HEK293 (cell line): ENCODE measurements around the gene ZNF853.

Experiments
- CTCF ChIA-PET: fragments of 350-600 bp; formaldehyde crosslinking; extraction: SDS; loops from one replicate; lab custom pipeline; 2021; ENCODE audit warnings: antibody characterized with exemption; lab: Yijun Ruan, JAX
- POLR2A ChIA-PET: fragments of 300-600 bp; formaldehyde crosslinking; extraction: SDS; loops from one replicate; lab custom pipeline; 2020; ENCODE audit warnings: antibody characterized with exemption, inconsistent platforms; lab: Yijun Ruan, JAX
- H3K27ac ChIP-seq: fragments of 200-500 bp; sonication (Bioruptor generic); 2 replicates; pipeline ENCODE4 v1.5.1; 2014; ENCODE audit warnings: low read depth, low read length, control low read depth, inconsistent platforms; ENCODE audit errors: extremely low read depth
- H3K36me3 ChIP-seq, 2 experiments: fragments of 200-500 bp in 1 of 2; sonication (Bioruptor generic) in 1 of 2; 1 replicate in 1 of 2; 2 replicates in 1 of 2; pipeline ENCODE4 v1.5.1; 2014 to 2017; ENCODE audit warnings: inconsistent platforms in 2 of 2, low read length in 2 of 2; ENCODE audit not compliant: control insufficient read depth in 2 of 2, insufficient read depth in 1 of 2
- H3K4me1 ChIP-seq: fragments of 200-500 bp; sonication (Bioruptor generic); 2 replicates; pipeline ENCODE4 v1.5.1; 2014; ENCODE audit warnings: mild to moderate bottlenecking, low read length, inconsistent platforms; ENCODE audit not compliant: control insufficient read depth, insufficient read depth
- H3K4me3 ChIP-seq: 2 replicates; pipeline ENCODE4 v1.5.1; 2011; ENCODE audit warnings: low read depth, mild to moderate bottlenecking, control low read depth, low read length, moderate library complexity
- H3K9me3 ChIP-seq: fragments of 200-500 bp; sonication (Bioruptor generic); 2 replicates; pipeline ENCODE4 v1.5.1; 2014; ENCODE audit warnings: low read depth, low read length, inconsistent platforms; ENCODE audit not compliant: control insufficient read depth, insufficient read depth
- EGR2 ChIP-seq: fragments of 450-650 bp; formaldehyde crosslinking; IDR thresholded peaks from 2 replicates; pipeline ENCODE4 v1.5.1; 2016; ENCODE audit warnings: low read depth, missing biosample characterization, missing genetic modification characterization
- ELK4 ChIP-seq: IDR thresholded peaks from 2 replicates; pipeline ENCODE4 v1.6.1; 2011; ENCODE audit warnings: mild to moderate bottlenecking, low read depth, low read length, borderline replicate concordance
- FEZF1 ChIP-seq: fragments of 450-650 bp; formaldehyde crosslinking; IDR thresholded peaks from 2 replicates; pipeline ENCODE4 v1.5.1; 2016; ENCODE audit warnings: missing biosample characterization, missing genetic modification characterization
- HOXD13 ChIP-seq: sonication (generic); formaldehyde crosslinking; IDR thresholded peaks from 2 replicates; pipeline ENCODE4 v1.8.0; 2022; ENCODE audit warnings: missing genetic modification reagents, borderline replicate concordance
- OVOL3 ChIP-seq: fragments of 450-650 bp; formaldehyde crosslinking; IDR thresholded peaks from 2 replicates; pipeline ENCODE4 v1.5.1; 2016; ENCODE audit warnings: missing biosample characterization, missing genetic modification characterization
- PATZ1 ChIP-seq: fragments of 450-650 bp; formaldehyde crosslinking; IDR thresholded peaks from 2 replicates; pipeline ENCODE4 v1.5.1; 2016; ENCODE audit warnings: missing biosample characterization, missing genetic modification characterization
- REST ChIP-seq: fragments of 450-650 bp; formaldehyde crosslinking; IDR thresholded peaks from 2 replicates; pipeline ENCODE4 v1.5.1; 2016; ENCODE audit warnings: missing biosample characterization, missing genetic modification characterization
- SP2 ChIP-seq: fragments of 450-650 bp; formaldehyde crosslinking; IDR thresholded peaks from 2 replicates; pipeline ENCODE4 v1.5.1; 2016; ENCODE audit warnings: missing biosample characterization, missing genetic modification characterization
- SP3 ChIP-seq: fragments of 450-650 bp; formaldehyde crosslinking; IDR thresholded peaks from 2 replicates; pipeline ENCODE4 v1.5.1; 2016; ENCODE audit warnings: missing biosample characterization, missing genetic modification characterization
- ZBTB17 ChIP-seq: fragments of 450-650 bp; formaldehyde crosslinking; IDR thresholded peaks from 2 replicates; pipeline ENCODE4 v1.5.1; 2016; ENCODE audit warnings: missing biosample characterization, missing genetic modification characterization
- ZBTB48 ChIP-seq: fragments of 450-650 bp; formaldehyde crosslinking; IDR thresholded peaks from 2 replicates; pipeline ENCODE4 v1.5.1; 2016; ENCODE audit warnings: missing biosample characterization, missing genetic modification characterization
- ZFHX2 ChIP-seq: fragments of 450-650 bp; formaldehyde crosslinking; conservative IDR thresholded peaks from 2 replicates; pipeline ENCODE4 v1.5.1; 2016; ENCODE audit warnings: missing biosample characterization, missing genetic modification characterization
- ZNF157 ChIP-seq: fragments of 450-650 bp; formaldehyde crosslinking; IDR thresholded peaks from 2 replicates; pipeline ENCODE4 v1.5.1; 2016; ENCODE audit warnings: missing biosample characterization, missing genetic modification characterization
- ZNF16 ChIP-seq: fragments of 450-650 bp; formaldehyde crosslinking; IDR thresholded peaks from 2 replicates; pipeline ENCODE4 v1.5.1; 2016; ENCODE audit warnings: low read depth, missing biosample characterization, missing genetic modification characterization
- ZNF169 ChIP-seq: fragments of 450-650 bp; formaldehyde crosslinking; IDR thresholded peaks from 2 replicates; pipeline ENCODE4 v1.5.1; 2016; ENCODE audit warnings: missing biosample characterization, missing genetic modification characterization
- ZNF239 ChIP-seq: fragments of 450-650 bp; formaldehyde crosslinking; IDR thresholded peaks from 2 replicates; pipeline ENCODE4 v1.5.1; 2016; ENCODE audit warnings: missing biosample characterization, missing genetic modification characterization
- ZNF341 ChIP-seq: fragments of 450-650 bp; formaldehyde crosslinking; IDR thresholded peaks from 2 replicates; pipeline ENCODE4; 2016; ENCODE audit warnings: low read depth, missing biosample characterization, missing genetic modification characterization
- ZNF350 ChIP-seq: fragments of 450-650 bp; formaldehyde crosslinking; IDR thresholded peaks from 2 replicates; pipeline ENCODE4 v1.5.0; 2017; ENCODE audit warnings: missing biosample characterization, mild to moderate bottlenecking, missing genetic modification characterization
- ZNF518A ChIP-seq: fragments of 450-650 bp; formaldehyde crosslinking; conservative IDR thresholded peaks from 2 replicates; pipeline ENCODE4 v1.5.1; 2016; ENCODE audit warnings: low read depth, missing biosample characterization, missing genetic modification characterization
- ZNF530 ChIP-seq: fragments of 450-650 bp; formaldehyde crosslinking; IDR thresholded peaks from 2 replicates; pipeline ENCODE4 v1.5.1; 2016; ENCODE audit warnings: low read depth, missing biosample characterization, missing genetic modification characterization
- ZNF555 ChIP-seq: fragments of 450-650 bp; formaldehyde crosslinking; conservative IDR thresholded peaks from 2 replicates; pipeline ENCODE4 v1.5.1; 2017; ENCODE audit warnings: missing biosample characterization, mild to moderate bottlenecking, missing genetic modification characterization, inconsistent platforms
- ZNF701 ChIP-seq: fragments of 450-650 bp; formaldehyde crosslinking; IDR thresholded peaks from 2 replicates; pipeline ENCODE4 v1.5.1; 2016; ENCODE audit warnings: missing biosample characterization, missing genetic modification characterization
- ZNF785 ChIP-seq: fragments of 450-650 bp; formaldehyde crosslinking; IDR thresholded peaks from 2 replicates; pipeline ENCODE4 v1.5.1; 2016; ENCODE audit warnings: missing biosample characterization, missing genetic modification characterization

The ZNF853 gene

GRCh38 chr7:6639627-6640026, 24.2 kb downstream of the ZNF853 start:
- ChIA-PET CTCF (no interaction called here), POLR2A (no interaction called here)
- Histone ChIP-seq H3K4me3 (no peak overlapping the region), H3K4me1 (no peaks in the 10 kb centered on the region), H3K9me3 (no peaks in the 10 kb centered on the region), H3K36me3 (peaks cover 0 to 57% of the 10 kb centered on the region in 2 experiments; a peak in 2 of 3 replicates), H3K27ac (no peak overlapping the region)
- TF ChIP-seq ZBTB17 (tag by site-specific recombination) (no peak), ZNF169 (tag by site-specific recombination) (no peak), ZBTB48 (tag by site-specific recombination) (no peak), ELK4 (no peak), ZNF341 (no peak)

GRCh38 chr7:6640246-6640721, 24.9 kb downstream of the ZNF853 start:
- H3K9me3 ChIP-seq = no peaks in the 10 kb centered on the region
- ChIA-PET CTCF (no interaction called here), POLR2A (no interaction called here)
- H3K4me1 ChIP-seq = no peaks in the 10 kb centered on the region
- H3K27ac ChIP-seq = no peak overlapping the region
- H3K36me3 ChIP-seq = peaks cover 0 to 63% of the 10 kb centered on the region in 2 experiments; a peak in 2 of 3 replicates
- no peak for TF ChIP-seq OVOL3 (tag by site-specific recombination)
- TF ChIP-seq ZNF350 (tag by site-specific recombination) = no peak
- TF ChIP-seq ZFHX2 (tag by site-specific recombination) = peak; percentile 64
- peak; percentile 69 for TF ChIP-seq EGR2 (tag by site-specific recombination)
- TF ChIP-seq REST = no peak
- no peak for TF ChIP-seq FEZF1 (tag by site-specific recombination)
- TF ChIP-seq PATZ1 (tag by site-specific recombination) = no peak
- no peak for TF ChIP-seq HOXD13 (CRISPR knock-in tag)
- no peak for TF ChIP-seq ZNF785 (tag by site-specific recombination)
- no peak for TF ChIP-seq ZNF239 (tag by site-specific recombination)
- TF ChIP-seq SP3 (tag by site-specific recombination) = 0 out of 2 replicates have a peak, but pooled peaks have one; percentile 12
- TF ChIP-seq ZNF518A (tag by site-specific recombination) = no peak
- no peak for TF ChIP-seq ZNF16 (tag by site-specific recombination)
- no peak for TF ChIP-seq ZNF555 (tag by site-specific recombination)
- TF ChIP-seq SP2 (tag by site-specific recombination) = peak; percentile 72
- no peak for TF ChIP-seq ZNF701 (tag by site-specific recombination)
- TF ChIP-seq ZNF530 (tag by site-specific recombination) = no peak
- no peak for TF ChIP-seq ZNF157 (tag by site-specific recombination)
- H3K4me3 ChIP-seq = no peak overlapping the region
